ENCODE data around the gene CECR2. TPM values are rescaled to one million over a fixed set of nuclear protein-coding genes. Genes with fewer than 3 reads are reported as not detected.

CECR2 gene
- total RNA-seq, 4 donors from 2014 or later, result 1.1 to 2.1 (median 1.3) TPM

DNA sequence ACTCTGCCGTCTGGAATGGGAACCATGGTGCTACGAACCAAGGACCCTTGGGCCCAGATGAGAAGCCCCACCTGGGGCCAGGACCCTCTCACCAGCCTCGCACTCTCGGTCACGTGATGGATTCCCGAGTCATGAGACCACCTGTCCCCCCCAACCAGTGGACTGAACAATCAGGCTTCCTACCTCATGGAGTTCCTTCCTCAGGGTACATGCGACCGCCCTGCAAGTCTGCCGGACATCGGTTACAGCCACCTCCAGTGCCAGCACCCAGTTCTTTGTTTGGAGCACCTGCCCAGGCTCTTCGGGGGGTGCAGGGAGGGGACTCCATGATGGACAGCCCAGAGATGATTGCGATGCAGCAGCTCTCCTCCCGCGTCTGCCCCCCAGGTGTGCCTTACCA, 173.2 kb downstream of the CECR2 start:
- H3K4me1 ChIP-seq, result no peaks in the 10 kb centered on the region
- no peaks in the 10 kb centered on the region for H3K9me3 ChIP-seq
- peaks cover 0 to 43% (median 14%) of the 10 kb centered on the region in 4 donors for H3K36me3 ChIP-seq
- WGBS, result no CpG with 5 or more reads among the region's 14 CpGs
- no peak overlapping the region for H3K27ac ChIP-seq (replicated peaks in 1 of 4)
- no peak overlapping the region for H3K4me3 ChIP-seq
- intact Hi-C loops (cut with DNase I), result no loop called here
- TF ChIP-seq POLR2AphosphoS5 (IDR thresholded peaks at IDR 0.05), result no peak
- no peak for TF ChIP-seq POLR2A (IDR thresholded peaks at IDR 0.05; ENCODE audit: low read depth)
- TF ChIP-seq, protein P1, sequence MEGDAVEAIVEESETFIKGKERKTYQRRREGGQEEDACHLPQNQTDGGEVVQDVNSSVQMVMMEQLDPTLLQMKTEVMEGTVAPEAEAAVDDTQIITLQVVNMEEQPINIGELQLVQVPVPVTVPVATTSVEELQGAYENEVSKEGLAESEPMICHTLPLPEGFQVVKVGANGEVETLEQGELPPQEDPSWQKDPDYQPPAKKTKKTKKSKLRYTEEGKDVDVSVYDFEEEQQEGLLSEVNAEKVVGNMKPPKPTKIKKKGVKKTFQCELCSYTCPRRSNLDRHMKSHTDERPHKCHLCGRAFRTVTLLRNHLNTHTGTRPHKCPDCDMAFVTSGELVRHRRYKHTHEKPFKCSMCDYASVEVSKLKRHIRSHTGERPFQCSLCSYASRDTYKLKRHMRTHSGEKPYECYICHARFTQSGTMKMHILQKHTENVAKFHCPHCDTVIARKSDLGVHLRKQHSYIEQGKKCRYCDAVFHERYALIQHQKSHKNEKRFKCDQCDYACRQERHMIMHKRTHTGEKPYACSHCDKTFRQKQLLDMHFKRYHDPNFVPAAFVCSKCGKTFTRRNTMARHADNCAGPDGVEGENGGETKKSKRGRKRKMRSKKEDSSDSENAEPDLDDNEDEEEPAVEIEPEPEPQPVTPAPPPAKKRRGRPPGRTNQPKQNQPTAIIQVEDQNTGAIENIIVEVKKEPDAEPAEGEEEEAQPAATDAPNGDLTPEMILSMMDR (IDR thresholded peaks at IDR 0.05), result no peak
- no peak for TF ChIP-seq EP300 (IDR thresholded peaks at IDR 0.05)
- H3K27me3 ChIP-seq, result no peaks in the 10 kb centered on the region
- no peak for DNase-seq (ENCODE audit: extremely low spot score)

DNA sequence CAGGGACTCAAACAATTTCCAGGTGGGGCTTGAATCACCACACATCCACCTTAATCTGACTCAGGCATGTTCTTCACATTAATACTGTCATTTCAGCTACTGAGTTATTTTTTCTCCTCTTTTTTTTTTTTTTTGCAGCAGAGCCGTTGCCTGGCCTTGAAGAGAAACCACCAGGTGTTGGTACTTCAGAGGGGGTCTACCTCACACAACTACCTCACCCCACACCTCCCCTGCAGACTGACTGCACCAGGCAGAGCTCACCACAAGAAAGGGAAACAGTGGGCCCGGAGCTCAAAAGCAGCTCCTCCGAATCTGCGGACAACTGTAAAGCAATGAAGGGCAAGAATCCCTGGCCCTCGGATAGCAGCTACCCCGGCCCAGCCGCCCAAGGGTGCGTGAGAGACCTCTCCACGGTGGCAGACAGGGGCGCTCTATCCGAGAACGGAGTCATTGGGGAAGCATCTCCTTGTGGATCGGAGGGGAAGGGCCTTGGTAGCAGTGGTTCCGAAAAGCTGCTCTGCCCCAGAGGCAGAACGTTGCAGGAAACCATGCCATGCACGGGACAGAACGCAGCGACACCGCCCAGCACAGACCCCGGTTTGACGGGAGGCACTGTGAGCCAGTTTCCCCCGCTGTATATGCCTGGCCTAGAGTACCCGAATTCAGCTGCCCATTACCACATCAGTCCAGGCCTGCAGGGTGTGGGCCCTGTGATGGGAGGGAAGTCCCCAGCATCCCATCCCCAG, 178.9 kb downstream of the CECR2 start:
- Histone ChIP-seq H3K27me3 (no peaks in the 10 kb centered on the region), H3K4me1 (peaks cover 0 to 7% (median 0%) of the 10 kb centered on the region in 4 donors), H3K36me3 (peaks cover 0 to 37% (median 8%) of the 10 kb centered on the region in 4 donors), H3K27ac (replicated peaks in 1 of 4) (no peak overlapping the region), H3K9me3 (no peaks in the 10 kb centered on the region), H3K4me3 (no peak overlapping the region)
- intact Hi-C loops (cut with DNase I), result no loop called here
- no peak for TF ChIP-seq POLR2A (IDR thresholded peaks at IDR 0.05; ENCODE audit: low read depth)
- TF ChIP-seq, protein P1 (IDR thresholded peaks at IDR 0.05), result no peak
- TF ChIP-seq POLR2AphosphoS5 (IDR thresholded peaks at IDR 0.05), result no peak
- TF ChIP-seq EP300 (IDR thresholded peaks at IDR 0.05), result no peak
- no peak for DNase-seq (ENCODE audit: extremely low spot score)
- WGBS, result 91% methylated on average over 16 of the region's 23 CpGs

DNA sequence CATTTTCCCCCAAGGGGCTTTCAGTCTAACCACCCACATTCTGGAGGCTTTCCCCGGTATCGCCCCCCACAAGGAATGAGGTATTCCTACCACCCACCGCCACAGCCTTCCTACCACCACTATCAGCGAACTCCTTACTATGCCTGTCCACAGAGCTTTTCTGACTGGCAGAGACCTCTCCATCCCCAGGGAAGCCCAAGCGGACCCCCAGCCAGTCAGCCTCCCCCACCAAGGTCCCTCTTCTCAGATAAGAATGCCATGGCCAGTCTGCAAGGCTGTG, 179.4 kb downstream of the CECR2 start:
- Histone ChIP-seq H3K36me3 (peaks cover 0 to 35% (median 8%) of the 10 kb centered on the region in 4 donors), H3K4me3 (no peak overlapping the region), H3K27me3 (no peaks in the 10 kb centered on the region), H3K27ac (replicated peaks in 1 of 4) (no peak overlapping the region), H3K4me1 (peaks cover 0 to 7% (median 0%) of the 10 kb centered on the region in 4 donors), H3K9me3 (no peaks in the 10 kb centered on the region)
- no peak for DNase-seq (ENCODE audit: extremely low spot score)
- 93% methylated on average over 5 of the region's 5 CpGs for WGBS
- intact Hi-C loops (cut with DNase I), result no loop called here
- TF ChIP-seq, protein P1 (IDR thresholded peaks at IDR 0.05), result no peak
- TF ChIP-seq POLR2A (IDR thresholded peaks at IDR 0.05; ENCODE audit: low read depth) (no peak), EP300 (IDR thresholded peaks at IDR 0.05) (no peak), POLR2AphosphoS5 (IDR thresholded peaks at IDR 0.05) (no peak)

DNA sequence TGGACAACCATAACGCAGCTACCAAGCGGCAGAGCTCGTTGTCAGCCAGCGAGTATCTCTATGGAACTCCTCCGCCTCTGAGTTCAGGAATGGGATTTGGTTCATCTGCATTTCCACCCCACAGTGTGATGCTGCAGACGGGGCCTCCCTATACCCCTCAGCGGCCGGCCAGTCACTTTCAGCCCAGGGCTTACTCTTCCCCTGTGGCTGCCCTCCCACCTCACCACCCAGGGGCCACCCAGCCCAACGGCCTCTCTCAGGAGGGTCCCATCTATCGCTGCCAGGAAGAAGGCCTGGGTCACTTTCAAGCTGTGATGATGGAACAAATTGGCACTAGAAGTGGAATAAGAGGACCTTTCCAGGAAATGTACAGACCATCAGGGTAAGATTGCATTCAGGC, 179.9 kb downstream of the CECR2 start:
- intact Hi-C loops (cut with DNase I), result no loop called here
- peaks cover 0 to 32% (median 8%) of the 10 kb centered on the region in 4 donors for H3K36me3 ChIP-seq
- H3K9me3 ChIP-seq, result no peaks in the 10 kb centered on the region
- no peak for DNase-seq (ENCODE audit: extremely low spot score)
- no peak overlapping the region for H3K4me3 ChIP-seq
- TF ChIP-seq, protein P1 (IDR thresholded peaks at IDR 0.05), result no peak
- TF ChIP-seq POLR2A (IDR thresholded peaks at IDR 0.05; ENCODE audit: low read depth) (no peak), EP300 (IDR thresholded peaks at IDR 0.05) (no peak), POLR2AphosphoS5 (IDR thresholded peaks at IDR 0.05) (no peak)
- H3K4me1 ChIP-seq, result peaks cover 0 to 7% (median 0%) of the 10 kb centered on the region in 4 donors
- no peaks in the 10 kb centered on the region for H3K27me3 ChIP-seq
- H3K27ac ChIP-seq (replicated peaks in 1 of 4), result no peak overlapping the region
- WGBS, result 89% methylated on average over 9 of the region's 10 CpGs

DNA sequence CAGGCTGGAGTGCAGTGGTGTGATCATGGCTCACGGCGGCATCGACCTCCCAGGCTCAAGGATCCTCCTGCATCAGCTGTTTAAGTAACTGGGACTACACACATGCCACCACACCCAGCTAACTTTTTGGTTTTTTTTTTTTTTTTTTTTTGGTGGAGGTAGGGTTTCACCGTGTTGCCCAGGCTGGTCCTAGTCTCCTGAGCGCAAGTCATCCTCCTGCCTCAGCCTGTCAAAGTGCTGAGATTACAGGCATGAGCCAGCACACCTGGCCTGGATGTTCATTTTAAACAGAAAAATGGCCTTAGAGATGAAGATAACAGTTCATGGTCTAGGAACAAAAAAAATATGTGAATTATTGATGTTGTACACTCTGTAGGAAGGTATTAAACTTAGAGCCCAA, 180.4 kb downstream of the CECR2 start:
- Histone ChIP-seq H3K4me3 (no peak overlapping the region), H3K27me3 (no peaks in the 10 kb centered on the region), H3K36me3 (peaks cover 0 to 32% (median 8%) of the 10 kb centered on the region in 4 donors), H3K27ac (replicated peaks in 1 of 4) (no peak overlapping the region), H3K9me3 (no peaks in the 10 kb centered on the region), H3K4me1 (peaks cover 0 to 7% (median 0%) of the 10 kb centered on the region in 4 donors)
- whole genome bisulfite sequencing, result 85% methylated on average over 5 of the region's 5 CpGs
- no peak for DNase-seq (ENCODE audit: extremely low spot score)
- no peak for TF ChIP-seq POLR2AphosphoS5 (IDR thresholded peaks at IDR 0.05)
- TF ChIP-seq, protein P1 (IDR thresholded peaks at IDR 0.05), result no peak
- no peak for TF ChIP-seq POLR2A (IDR thresholded peaks at IDR 0.05; ENCODE audit: low read depth)
- no peak for TF ChIP-seq EP300 (IDR thresholded peaks at IDR 0.05)
- intact Hi-C loops (cut with DNase I), result no loop called here
